Left kidney (tissue), 8 donors: ENCODE results near the gene MAP1A. TPM values are rescaled to one million over a fixed set of nuclear protein-coding genes. Genes with fewer than 3 reads are reported as not detected.

Experiments
- DNase-seq: peaks from one replicate; pipeline ENCODE4 v3.0.0-alpha.2; 2013
- long read RNA-seq, 8 donors: transcript quantifications; one replicate each; lab custom pipeline, GENCODE V29; 2026
- polyA plus RNA-seq: library from polyadenylated mRNA; unstranded; fragments of 120-200 nt; gene quantifications from one replicate; pipeline ENCODE4 v1.2.1, GENCODE V29; 2013; ENCODE audit not compliant: insufficient read length

MAP1A gene
- polyA plus RNA-seq = 9.3 TPM
- long read RNA-seq, donor 1, partial matches to known transcripts = 9 of 9 reads
- long read RNA-seq, donor 1, other reads (novel, unspliced or antisense) = 0 of 9 reads
- long read RNA-seq, donor 2, partial matches to known transcripts = 6 of 6 reads
- long read RNA-seq, donor 2, other reads (novel, unspliced or antisense) = 0 of 6 reads
- long read RNA-seq, donor 3 = 0 reads
- long read RNA-seq, donor 4 = 0 reads
- long read RNA-seq, donor 5 = 0 reads
- long read RNA-seq, donor 6 = 0 reads
- long read RNA-seq, donor 7 = 0 reads
- long read RNA-seq, donor 8 = 0 reads

- peak; percentile 59 for DNase-seq
These were observed at the start of gene MAP1A for GRCh38 chr15:43517354-43518196. TSS of gene MAP1A (plus strand) at chr15:43517608. CDS start at chr15:43521474, 3,866 bp downstream.

GRCh38 chr15:43469867-43470266 is 47.5 kb upstream of the MAP1A start:
- DNase-seq = no peak

- no peak for DNase-seq
These were observed 45.4 kb upstream of the MAP1A start for GRCh38 chr15:43471975-43472374.

- DNase-seq = no peak
These were observed 43.5 kb upstream of the MAP1A start for GRCh38 chr15:43473885-43474284.

- no peak for DNase-seq
These were observed 33.9 kb upstream of the MAP1A start for GRCh38 chr15:43483297-43484128.

GRCh38 chr15:43484455-43484854 is 33.0 kb upstream of the MAP1A start:
- no peak for DNase-seq

GRCh38 chr15:43487271-43487895 is 30.0 kb upstream of the MAP1A start:
- DNase-seq = no peak

- DNase-seq = no peak
These were observed 28.6 kb upstream of the MAP1A start for GRCh38 chr15:43488790-43489189.

- DNase-seq = no peak
These were observed 28.2 kb upstream of the MAP1A start for GRCh38 chr15:43489191-43489590.

- no peak for DNase-seq
These were observed 25.1 kb upstream of the MAP1A start for GRCh38 chr15:43492266-43492665.

- peak; percentile 94 for DNase-seq
These were observed 24.5 kb upstream of the MAP1A start, which contains the start of gene TP53BP1 for GRCh38 chr15:43492673-43493601. TSS of gene TP53BP1 (minus strand) at chr15:43493156. CDS start at chr15:43493043, 113 bp downstream.

GRCh38 chr15:43493703-43494472 is 23.5 kb upstream of the MAP1A start:
- no peak for DNase-seq

GRCh38 chr15:43498990-43499389 is 18.4 kb upstream of the MAP1A start:
- no peak for DNase-seq

GRCh38 chr15:43499635-43500034 is 17.8 kb upstream of the MAP1A start:
- DNase-seq = no peak

- DNase-seq = peak; percentile 28
These were observed 11.7 kb upstream of the MAP1A start for GRCh38 chr15:43505738-43506137.

- no peak for DNase-seq
These were observed 9.0 kb upstream of the MAP1A start for GRCh38 chr15:43508421-43508820.

GRCh38 chr15:43508991-43509659 is 8.3 kb upstream of the MAP1A start:
- no peak for DNase-seq

- no peak for DNase-seq
These were observed 7.7 kb upstream of the MAP1A start for GRCh38 chr15:43509660-43510199.
